GM12865 (cell line): Measurements from ENCODE around the gene CCRL2.

Experiments used
- DNase-seq: peaks from one replicate; pipeline ENCODE4 v3.0.0; 2010; ENCODE audit warnings: low read depth
- H3K4me3 ChIP-seq: 2 replicates; pipeline ENCODE4 v1.5.1; 2011; ENCODE audit warnings: mild to moderate bottlenecking, low read depth, low read length, control low read depth
- TF ChIP-seq, protein P1 (sequence below): IDR thresholded peaks from 2 replicates; pipeline ENCODE4 v1.5.1; 2011; ENCODE audit warnings: low read length, control low read depth, low read depth, inconsistent platforms; ENCODE audit not compliant: insufficient read depth; ENCODE audit errors: missing control alignments

CCRL2 gene

DNA sequence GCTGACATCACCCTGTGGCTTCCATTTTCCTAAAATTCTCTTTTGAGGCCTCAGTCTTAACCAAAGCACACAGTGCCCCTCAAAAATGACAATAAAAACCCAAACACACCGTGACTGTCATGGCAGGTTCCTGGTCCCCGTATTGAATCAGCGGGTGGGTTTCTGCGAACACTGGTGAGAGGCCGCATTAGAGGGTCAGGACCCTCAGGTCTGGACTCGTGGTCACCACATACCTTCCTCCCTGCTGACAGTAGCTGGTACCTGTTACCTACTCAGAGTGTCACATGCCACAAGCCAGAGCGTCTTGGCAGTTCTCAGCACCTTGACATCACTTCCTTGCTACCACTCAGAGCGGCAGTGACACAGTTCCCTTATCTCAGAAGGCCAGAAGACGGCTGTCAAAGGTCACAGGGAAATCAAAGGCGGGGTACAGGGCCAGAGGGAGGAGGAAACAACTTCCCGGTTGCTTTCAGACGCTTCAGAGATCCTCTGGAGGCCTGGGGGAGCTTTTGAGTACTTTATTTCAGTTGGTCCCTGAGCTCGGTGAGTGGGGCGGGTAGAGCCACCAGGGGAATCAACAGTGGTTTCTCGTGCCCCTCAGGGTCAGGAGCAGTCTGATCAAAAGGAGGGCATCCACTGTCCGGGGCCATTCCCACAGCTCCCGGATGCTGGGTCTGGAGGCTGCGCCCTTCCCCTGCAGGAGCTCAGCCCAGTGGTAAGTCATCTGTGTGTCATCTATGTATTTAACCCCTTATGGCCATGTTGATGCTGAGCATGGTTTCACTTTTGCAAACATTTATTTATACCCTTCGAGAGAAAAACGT is at the start of gene CCRL2, which contains the start of gene CCR5AS:
TSS of gene CCRL2 (plus strand) at position 472 of the 824 bp plus-strand sequence. CDS start 821 bp downstream, outside the sequence.
TSS of gene CCR5AS (minus strand) at position 279 of the 824 bp plus-strand sequence.
- H3K4me3 ChIP-seq = peak within 1 kb of the TSS; percentile 43
- TF ChIP-seq, protein P1, sequence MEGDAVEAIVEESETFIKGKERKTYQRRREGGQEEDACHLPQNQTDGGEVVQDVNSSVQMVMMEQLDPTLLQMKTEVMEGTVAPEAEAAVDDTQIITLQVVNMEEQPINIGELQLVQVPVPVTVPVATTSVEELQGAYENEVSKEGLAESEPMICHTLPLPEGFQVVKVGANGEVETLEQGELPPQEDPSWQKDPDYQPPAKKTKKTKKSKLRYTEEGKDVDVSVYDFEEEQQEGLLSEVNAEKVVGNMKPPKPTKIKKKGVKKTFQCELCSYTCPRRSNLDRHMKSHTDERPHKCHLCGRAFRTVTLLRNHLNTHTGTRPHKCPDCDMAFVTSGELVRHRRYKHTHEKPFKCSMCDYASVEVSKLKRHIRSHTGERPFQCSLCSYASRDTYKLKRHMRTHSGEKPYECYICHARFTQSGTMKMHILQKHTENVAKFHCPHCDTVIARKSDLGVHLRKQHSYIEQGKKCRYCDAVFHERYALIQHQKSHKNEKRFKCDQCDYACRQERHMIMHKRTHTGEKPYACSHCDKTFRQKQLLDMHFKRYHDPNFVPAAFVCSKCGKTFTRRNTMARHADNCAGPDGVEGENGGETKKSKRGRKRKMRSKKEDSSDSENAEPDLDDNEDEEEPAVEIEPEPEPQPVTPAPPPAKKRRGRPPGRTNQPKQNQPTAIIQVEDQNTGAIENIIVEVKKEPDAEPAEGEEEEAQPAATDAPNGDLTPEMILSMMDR = no peak
- peak; percentile 56 for DNase-seq

DNA sequence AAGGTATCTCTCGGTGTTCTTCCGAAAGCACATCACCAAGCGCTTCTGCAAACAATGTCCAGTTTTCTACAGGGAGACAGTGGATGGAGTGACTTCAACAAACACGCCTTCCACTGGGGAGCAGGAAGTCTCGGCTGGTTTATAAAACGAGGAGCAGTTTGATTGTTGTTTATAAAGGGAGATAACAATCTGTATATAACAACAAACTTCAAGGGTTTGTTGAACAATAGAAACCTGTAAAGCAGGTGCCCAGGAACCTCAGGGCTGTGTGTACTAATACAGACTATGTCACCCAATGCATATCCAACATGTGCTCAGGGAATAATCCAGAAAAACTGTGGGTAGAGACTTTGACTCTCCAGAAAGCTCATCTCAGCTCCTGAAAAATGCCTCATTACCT is 48.6 kb upstream of the CCRL2 start:
- H3K4me3 ChIP-seq = no peak overlapping the region
- no peak for DNase-seq
- TF ChIP-seq, protein P1 = no peak

DNA sequence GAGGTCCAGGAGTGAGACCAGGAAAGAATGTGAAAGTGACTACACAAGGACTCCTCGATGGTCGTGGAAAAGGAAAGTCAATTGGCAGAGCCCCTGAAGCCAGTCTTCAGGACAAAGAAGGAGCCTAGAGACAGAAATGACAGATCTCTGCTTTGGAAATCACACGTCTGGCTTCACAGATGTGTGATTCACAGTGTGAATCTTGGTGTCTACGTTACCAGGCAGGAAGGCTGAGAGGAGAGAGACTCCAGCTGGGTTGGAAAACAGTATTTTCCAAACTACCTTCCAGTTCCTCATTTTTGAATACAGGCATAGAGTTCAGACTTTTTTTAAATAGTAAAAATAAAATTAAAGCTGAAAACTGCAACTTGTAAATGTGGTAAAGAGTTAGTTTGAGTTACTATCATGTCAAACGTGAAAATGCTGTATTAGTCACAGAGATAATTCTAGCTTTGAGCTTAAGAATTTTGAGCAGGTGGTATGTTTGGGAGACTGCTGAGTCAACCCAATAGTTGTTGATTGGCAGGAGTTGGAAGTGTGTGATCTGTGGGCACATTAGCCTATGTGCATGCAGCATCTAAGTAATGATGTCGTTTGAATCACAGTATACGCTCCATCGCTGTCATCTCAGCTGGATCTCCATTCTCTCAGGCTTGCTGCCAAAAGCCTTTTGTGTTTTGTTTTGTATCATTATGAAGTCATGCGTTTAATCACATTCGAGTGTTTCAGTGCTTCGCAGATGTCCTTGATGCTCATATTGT is 47.1 kb upstream of the CCRL2 start:
- peak; percentile 79 for DNase-seq
- TF ChIP-seq, protein P1 = no peak
- H3K4me3 ChIP-seq = no peak overlapping the region

- no peak for DNase-seq
- TF ChIP-seq, protein P1 = no peak
- H3K4me3 ChIP-seq = no peak overlapping the region
Measured at GRCh38 chr3:46360907-46361306, 46.2 kb upstream of the CCRL2 start.

DNA sequence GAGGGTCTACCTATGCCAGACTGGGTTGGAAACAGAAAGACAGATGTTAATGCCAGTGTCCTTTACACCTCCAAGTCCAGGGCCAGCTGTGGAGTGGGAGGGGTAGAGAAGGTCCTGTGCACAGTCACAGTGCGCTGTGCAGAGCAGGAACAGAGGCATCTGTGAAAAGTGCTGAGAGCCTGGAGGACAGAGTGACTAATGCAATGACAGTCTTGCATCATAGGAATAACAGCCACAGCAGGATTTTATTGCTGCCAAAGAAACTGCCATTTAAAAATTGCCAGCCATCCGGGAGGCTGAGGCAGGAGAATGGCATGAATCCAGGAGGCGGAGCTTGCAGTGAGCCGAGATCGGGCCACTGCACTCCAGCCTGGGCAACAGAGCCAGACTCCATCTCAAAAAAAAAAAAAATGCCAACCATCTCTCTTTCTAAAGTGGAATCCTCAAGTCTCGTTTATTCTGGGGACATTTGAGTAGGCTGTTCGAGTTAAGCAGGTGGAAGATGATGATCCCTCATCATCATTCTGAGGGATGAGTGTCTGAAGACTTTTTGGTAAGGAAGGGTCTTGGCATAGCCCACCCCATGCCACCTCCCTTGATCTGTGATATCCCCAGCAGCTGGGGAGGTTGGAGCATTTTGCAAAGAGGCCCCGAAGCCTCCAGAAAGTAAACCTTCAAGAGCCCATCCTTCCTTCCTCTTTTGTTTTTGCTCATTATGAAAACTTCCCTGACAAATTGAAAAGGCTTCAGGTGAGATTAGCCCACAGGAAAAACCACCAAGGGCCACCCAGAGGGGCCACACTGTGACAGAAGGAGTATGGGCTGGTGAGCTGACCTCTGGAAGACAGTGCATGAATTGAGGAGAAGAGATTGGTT is 45.4 kb upstream of the CCRL2 start:
- TF ChIP-seq, protein P1 = no peak
- DNase-seq = peak; percentile 14
- no peak overlapping the region for H3K4me3 ChIP-seq

GRCh38 chr3:46365041-46365440 is 42.0 kb upstream of the CCRL2 start:
- TF ChIP-seq, protein P1 = no peak
- H3K4me3 ChIP-seq = no peak overlapping the region
- no peak for DNase-seq
